H1 (cell line): ENCODE measurements around the gene MACROD2.

Source experiments
- CBX5 ChIP-seq: fragments of 300-800, 300-1000 bp; sonication (generic); IDR thresholded peaks from 2 replicates; pipeline ENCODE4 v1.7.1; 2016; ENCODE audit warnings: antibody characterized with exemption, low read length, low read depth
- CHD2 ChIP-seq: IDR thresholded peaks from 2 replicates; pipeline ENCODE4 v1.6.1; 2012; ENCODE audit warnings: low read length, improper control_type of control experiment
- EZH2 ChIP-seq: fragments of 200-600 bp; sonication (generic); IDR thresholded peaks from 2 replicates; pipeline ENCODE4 v1.7.1; 2012; ENCODE audit warnings: low read depth, mild to moderate bottlenecking, moderate library complexity, low read length, inconsistent platforms; ENCODE audit not compliant: severe bottlenecking
- GTF2F1 ChIP-seq: IDR thresholded peaks from 2 replicates; pipeline ENCODE4 v1.6.1; 2012; ENCODE audit warnings: low read depth, low read length, improper control_type of control experiment, borderline replicate concordance
- KDM1A ChIP-seq: fragments of 200-600, 300-600 bp; sonication (generic); IDR thresholded peaks from 2 replicates; pipeline ENCODE4 v1.7.1; 2016; ENCODE audit warnings: mild to moderate bottlenecking, low read length, borderline replicate concordance
- POLR2A ChIP-seq, 2 experiments: IDR thresholded peaks; 1 replicate in 1 of 2; 2 replicates in 1 of 2; pipeline ENCODE4 v1.6.1; 2011; ENCODE audit warnings: low read depth in 2 of 2, low read length in 2 of 2, mild to moderate bottlenecking in 2 of 2; ENCODE audit errors: control extremely low read depth in 1 of 2
- SRF ChIP-seq: IDR thresholded peaks from 2 replicates; pipeline ENCODE4 v1.6.1; 2011; ENCODE audit warnings: mild to moderate bottlenecking, low read depth, low read length, moderate library complexity
- TAF1 ChIP-seq: IDR thresholded peaks from 2 replicates; pipeline ENCODE4 v1.6.1; 2011; ENCODE audit warnings: mild to moderate bottlenecking, low read depth, low read length
- TCF12 ChIP-seq: IDR thresholded peaks from 2 replicates; pipeline ENCODE4 v1.6.1; 2011; ENCODE audit warnings: low read depth, mild to moderate bottlenecking, low read length
- TF ChIP-seq, protein P1 (sequence below), 3 experiments: IDR thresholded peaks; 1 replicate in 2 of 3; 2 replicates in 1 of 3; pipeline versions ENCODE4 v1.5.1 to v1.6.1; 2011; ENCODE audit warnings: low read length in 3 of 3, mild to moderate bottlenecking in 3 of 3, inconsistent platforms in 2 of 3, low read depth in 1 of 3, moderate library complexity in 1 of 3; ENCODE audit not compliant: insufficient read depth in 1 of 3; ENCODE audit errors: control extremely low read depth in 1 of 3
- TF ChIP-seq, protein P2 (sequence below): IDR thresholded peaks from 2 replicates; pipeline ENCODE4 v1.6.1; 2011; ENCODE audit warnings: low read depth, mild to moderate bottlenecking, low read length; ENCODE audit not compliant: insufficient read depth

DNA sequence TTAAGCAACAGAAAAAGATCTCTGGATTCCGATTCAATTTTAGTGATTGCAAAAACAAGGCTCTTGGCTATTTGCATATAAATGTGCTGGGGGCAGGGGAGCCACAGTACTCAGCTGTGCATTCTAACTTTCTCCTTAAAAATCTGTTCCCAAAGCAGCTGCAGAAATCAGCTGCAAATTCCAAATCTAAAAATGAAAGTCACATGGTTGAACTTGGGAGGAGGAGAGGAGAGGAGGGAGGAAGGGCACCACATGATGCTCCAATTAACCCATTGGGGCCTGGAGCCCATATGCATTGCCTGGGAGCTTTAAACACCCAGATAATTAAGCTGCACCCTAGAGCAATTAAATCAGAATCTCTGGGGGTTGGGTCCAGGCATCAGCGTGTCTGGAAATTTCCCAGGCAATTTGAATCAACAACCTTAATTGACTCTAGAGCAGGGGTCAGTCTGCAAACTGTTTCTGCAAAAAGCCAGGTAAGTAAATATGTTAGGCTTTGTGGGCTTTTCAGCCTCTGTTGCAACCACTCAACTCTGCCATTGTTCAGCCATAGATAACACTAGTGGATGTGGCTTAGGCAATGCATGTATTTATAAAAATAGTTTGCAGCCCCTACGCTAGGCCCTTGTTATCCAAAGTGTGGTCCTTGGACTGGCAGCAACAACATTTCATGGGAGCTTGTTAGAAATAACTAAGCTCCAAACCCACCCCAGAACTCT, 2069.8 kb downstream of the MACROD2 start:
- TF ChIP-seq POLR2A (IDR thresholded peaks at IDR 0.05; ENCODE audit: control extremely low read depth in 1 of 2, low read depth in 2 of 2, low read length in 2 of 2) = no peak
- TF ChIP-seq, protein P1, sequence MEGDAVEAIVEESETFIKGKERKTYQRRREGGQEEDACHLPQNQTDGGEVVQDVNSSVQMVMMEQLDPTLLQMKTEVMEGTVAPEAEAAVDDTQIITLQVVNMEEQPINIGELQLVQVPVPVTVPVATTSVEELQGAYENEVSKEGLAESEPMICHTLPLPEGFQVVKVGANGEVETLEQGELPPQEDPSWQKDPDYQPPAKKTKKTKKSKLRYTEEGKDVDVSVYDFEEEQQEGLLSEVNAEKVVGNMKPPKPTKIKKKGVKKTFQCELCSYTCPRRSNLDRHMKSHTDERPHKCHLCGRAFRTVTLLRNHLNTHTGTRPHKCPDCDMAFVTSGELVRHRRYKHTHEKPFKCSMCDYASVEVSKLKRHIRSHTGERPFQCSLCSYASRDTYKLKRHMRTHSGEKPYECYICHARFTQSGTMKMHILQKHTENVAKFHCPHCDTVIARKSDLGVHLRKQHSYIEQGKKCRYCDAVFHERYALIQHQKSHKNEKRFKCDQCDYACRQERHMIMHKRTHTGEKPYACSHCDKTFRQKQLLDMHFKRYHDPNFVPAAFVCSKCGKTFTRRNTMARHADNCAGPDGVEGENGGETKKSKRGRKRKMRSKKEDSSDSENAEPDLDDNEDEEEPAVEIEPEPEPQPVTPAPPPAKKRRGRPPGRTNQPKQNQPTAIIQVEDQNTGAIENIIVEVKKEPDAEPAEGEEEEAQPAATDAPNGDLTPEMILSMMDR (IDR thresholded peaks at IDR 0.05; ENCODE audit: control extremely low read depth in 1 of 3, insufficient read depth in 1 of 3, low read depth in 1 of 3, low read length in 3 of 3) = no peak
- TF ChIP-seq TAF1 = no peak
- TF ChIP-seq CHD2 = no peak
- no peak for TF ChIP-seq TCF12
- no peak for TF ChIP-seq SRF
- TF ChIP-seq CBX5 = no peak
- no peak for TF ChIP-seq KDM1A
- no peak for TF ChIP-seq GTF2F1
- TF ChIP-seq EZH2 = no peak
- TF ChIP-seq, protein P2, sequence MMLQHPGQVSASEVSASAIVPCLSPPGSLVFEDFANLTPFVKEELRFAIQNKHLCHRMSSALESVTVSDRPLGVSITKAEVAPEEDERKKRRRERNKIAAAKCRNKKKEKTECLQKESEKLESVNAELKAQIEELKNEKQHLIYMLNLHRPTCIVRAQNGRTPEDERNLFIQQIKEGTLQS = no peak
